D721Med (cell line): ENCODE measurements around the gene CARD14.

Experiments
- DNase-seq: peaks from one replicate; pipeline ENCODE4 v3.0.0; 2011; ENCODE audit warnings: low spot score; ENCODE audit not compliant: insufficient read length
- FAIRE-seq: peaks from 2 replicates; lab custom pipeline; 2011; peaks lifted over from hg19 to GRCh38; lab: Jason Lieb, UNC
- TF ChIP-seq, protein P1 (sequence below): IDR thresholded peaks from 2 replicates; pipeline ENCODE4 v1.5.1; 2012; ENCODE audit warnings: mild to moderate bottlenecking, control low read depth; ENCODE audit not compliant: insufficient read depth; ENCODE audit errors: missing control alignments

The CARD14 gene

DNA sequence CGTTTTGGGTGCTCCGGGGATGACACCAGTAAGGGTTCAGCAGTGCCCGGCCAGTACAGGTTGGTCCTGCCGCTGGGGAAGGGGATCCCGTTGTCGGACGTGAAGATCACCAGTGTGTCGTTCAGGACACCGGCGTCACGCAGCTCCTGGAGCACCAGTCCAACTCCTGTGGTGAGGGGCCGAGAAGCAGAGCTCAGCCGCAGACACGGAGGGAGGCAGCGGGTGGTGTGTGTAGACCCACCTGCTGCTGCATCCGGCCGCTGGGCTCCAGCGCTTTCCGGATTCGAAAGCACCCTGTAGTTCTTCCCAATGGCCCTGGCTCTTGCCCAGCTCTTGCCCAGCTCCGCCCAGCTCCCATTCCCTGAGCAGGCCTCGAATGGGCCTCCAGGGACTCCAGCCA, 42.3 kb downstream of the CARD14 start:
- TF ChIP-seq, protein P1, sequence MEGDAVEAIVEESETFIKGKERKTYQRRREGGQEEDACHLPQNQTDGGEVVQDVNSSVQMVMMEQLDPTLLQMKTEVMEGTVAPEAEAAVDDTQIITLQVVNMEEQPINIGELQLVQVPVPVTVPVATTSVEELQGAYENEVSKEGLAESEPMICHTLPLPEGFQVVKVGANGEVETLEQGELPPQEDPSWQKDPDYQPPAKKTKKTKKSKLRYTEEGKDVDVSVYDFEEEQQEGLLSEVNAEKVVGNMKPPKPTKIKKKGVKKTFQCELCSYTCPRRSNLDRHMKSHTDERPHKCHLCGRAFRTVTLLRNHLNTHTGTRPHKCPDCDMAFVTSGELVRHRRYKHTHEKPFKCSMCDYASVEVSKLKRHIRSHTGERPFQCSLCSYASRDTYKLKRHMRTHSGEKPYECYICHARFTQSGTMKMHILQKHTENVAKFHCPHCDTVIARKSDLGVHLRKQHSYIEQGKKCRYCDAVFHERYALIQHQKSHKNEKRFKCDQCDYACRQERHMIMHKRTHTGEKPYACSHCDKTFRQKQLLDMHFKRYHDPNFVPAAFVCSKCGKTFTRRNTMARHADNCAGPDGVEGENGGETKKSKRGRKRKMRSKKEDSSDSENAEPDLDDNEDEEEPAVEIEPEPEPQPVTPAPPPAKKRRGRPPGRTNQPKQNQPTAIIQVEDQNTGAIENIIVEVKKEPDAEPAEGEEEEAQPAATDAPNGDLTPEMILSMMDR = no peak
- no peak for DNase-seq
- no peak for FAIRE-seq

GRCh38 chr17:80212511-80212910, 42.7 kb downstream of the CARD14 start:
- FAIRE-seq (no peak), DNase-seq (no peak)
- TF ChIP-seq, protein P1 = no peak

- TF ChIP-seq, protein P1 = no peak
- FAIRE-seq = no peak
- DNase-seq = no peak
Observed at GRCh38 chr17:80212962-80213642, 43.3 kb downstream of the CARD14 start.

- no peak for FAIRE-seq
- TF ChIP-seq, protein P1 = no peak
- DNase-seq = no peak
Observed at GRCh38 chr17:80213643-80213975, 43.8 kb downstream of the CARD14 start.

DNA sequence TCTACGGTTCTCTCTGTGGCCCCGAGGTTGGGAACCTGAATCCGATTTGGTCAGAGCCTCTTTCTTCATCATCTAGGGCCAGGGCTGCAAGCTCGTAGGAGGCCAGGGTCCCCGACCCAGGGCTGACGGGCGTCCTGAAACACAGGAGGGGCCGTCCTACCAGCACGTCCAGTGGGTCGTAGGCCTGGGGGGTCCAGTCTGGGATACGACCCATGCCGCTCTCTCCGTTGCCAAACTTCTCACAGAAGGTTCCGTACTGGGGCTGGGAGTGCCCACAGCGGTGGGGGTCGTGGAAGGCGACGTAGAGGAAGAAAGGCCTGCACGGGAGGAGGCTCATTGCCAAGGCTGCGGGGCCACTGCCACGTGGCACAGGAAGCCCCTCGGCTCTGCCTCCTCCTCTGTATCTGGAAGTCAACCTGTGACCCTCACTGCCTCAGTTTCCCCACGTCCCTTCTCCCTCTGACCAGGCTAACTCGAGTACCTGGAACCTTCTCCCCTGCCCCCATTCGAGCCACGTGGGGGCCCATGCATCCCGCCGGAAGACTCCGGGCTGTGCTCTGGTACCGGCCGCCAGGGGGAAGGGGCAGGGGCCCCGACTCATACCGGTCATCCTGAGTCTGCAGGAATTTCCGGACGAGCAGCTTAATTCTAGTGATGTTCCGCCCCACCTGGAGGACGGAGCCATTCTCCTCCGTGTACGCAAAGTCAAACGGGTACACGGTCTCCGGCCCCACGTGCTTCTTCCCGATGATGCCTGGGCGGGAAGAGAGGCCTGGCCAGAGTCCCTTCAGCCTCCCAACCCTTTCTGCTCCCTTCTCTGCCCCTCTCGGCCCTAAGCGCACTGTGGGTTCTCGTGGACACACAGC, 44.4 kb downstream of the CARD14 start:
- TF ChIP-seq, protein P1 = no peak
- no peak for FAIRE-seq
- no peak for DNase-seq

- FAIRE-seq = no peak
- DNase-seq = no peak
- TF ChIP-seq, protein P1 = no peak
Observed at GRCh38 chr17:80214878-80215210, 45.0 kb downstream of the CARD14 start.
